ENCODE data around the gene KAT14.

GRCh38 chr20:18166950-18167349 lies 29.3 kb downstream of the KAT14 start:
- no peak for TF ChIP-seq CTCF (IDR thresholded peaks at IDR 0.05)
- TF ChIP-seq POLR2A (IDR thresholded peaks at IDR 0.05) = no peak

Data from lower leg skin (tissue), 3 donors.